ENCODE data around the gene FOSB. TPM values are rescaled to one million over a fixed set of nuclear protein-coding genes. Genes with fewer than 3 reads are reported as not detected.

FOSB gene
- total RNA-seq, 1 donor from 2014 or later = 3.6 TPM

- Histone ChIP-seq H3K4me1 (peaks cover 23% of the 10 kb centered on the region), H3K36me3 (peaks cover 24% of the 10 kb centered on the region), H3K4me3 (no peak overlapping the region), H3K27me3 (no peaks in the 10 kb centered on the region), H3K9me3 (no peaks in the 10 kb centered on the region), H3K27ac (no peak overlapping the region)
- TF ChIP-seq CTCF (IDR thresholded peaks at IDR 0.05) = no peak
- intact Hi-C loops (cut with DNase I) = no loop called here
- DNase-seq (no peak), ATAC-seq (no peak)
These were observed 46.9 kb upstream of the FOSB start for GRCh38 chr19:45420871-45421270.

GRCh38 chr19:45421947-45422498 lies 45.8 kb upstream of the FOSB start:
- Histone ChIP-seq H3K27me3 (no peaks in the 10 kb centered on the region), H3K36me3 (peaks cover 14% of the 10 kb centered on the region), H3K27ac (no peak overlapping the region), H3K4me1 (peaks cover 23% of the 10 kb centered on the region), H3K9me3 (no peaks in the 10 kb centered on the region), H3K4me3 (no peak overlapping the region)
- ATAC-seq (no peak), DNase-seq (no peak)
- no peak for TF ChIP-seq CTCF (IDR thresholded peaks at IDR 0.05)
- intact Hi-C loops (cut with DNase I) = no loop called here

GRCh38 chr19:45423033-45423588 lies 44.7 kb upstream of the FOSB start:
- Histone ChIP-seq H3K27ac (peak overlapping the region; percentile 94), H3K4me1 (peaks cover 23% of the 10 kb centered on the region), H3K27me3 (no peaks in the 10 kb centered on the region)

GRCh38 chr19:45423589-45424190 lies 44.1 kb upstream of the FOSB start, which contains the start of gene ERCC1:
Gene ERCC1 (minus strand): TSS chr19:45423917. CDS start chr19:45423374, 543 bp downstream.
- peak within 1 kb of the TSS; percentile 67 for H3K4me3 ChIP-seq
- intact Hi-C loops (cut with DNase I) = no loop called here

More at GRCh38 chr19:45423033-45423588, 44.7 kb upstream of the FOSB start:
- intact Hi-C loops (cut with DNase I) = no loop called here
- H3K9me3 ChIP-seq = no peaks in the 10 kb centered on the region
- peak overlapping the region; percentile 67 for H3K4me3 ChIP-seq
- DNase-seq = no peak
- H3K36me3 ChIP-seq = peaks cover 3% of the 10 kb centered on the region
- no peak for TF ChIP-seq CTCF (IDR thresholded peaks at IDR 0.05)
- ATAC-seq = no peak

More at GRCh38 chr19:45423589-45424190, 44.1 kb upstream of the FOSB start, which contains the start of gene ERCC1:
- ATAC-seq = peak; percentile 94
- Histone ChIP-seq H3K36me3 (no peaks in the 10 kb centered on the region), H3K9me3 (no peaks in the 10 kb centered on the region), H3K27me3 (no peaks in the 10 kb centered on the region), H3K27ac (peak within 1 kb of the TSS; percentile 94), H3K4me1 (peaks cover 29% of the 10 kb centered on the region)
- TF ChIP-seq CTCF (IDR thresholded peaks at IDR 0.05) = no peak
- DNase-seq = peak; percentile 99
